Breast epithelium (tissue), 3 donors: ENCODE measurements around the gene IKZF3.

ENCODE experiments used
- CTCF ChIP-seq, 3 donors: fragments of 450-650 bp; IDR thresholded peaks; one replicate each; pipeline ENCODE4 v1.5.1; 2016 to 2017; ENCODE audit warnings: antibody characterized with exemption in 3 of 3, mild to moderate bottlenecking in 3 of 3, moderate library complexity in 3 of 3
- POLR2A ChIP-seq: fragments of 450-650 bp; IDR thresholded peaks from one replicate; pipeline ENCODE4 v1.6.1; 2016; ENCODE audit warnings: antibody characterized with exemption, mild to moderate bottlenecking, moderate library complexity
- POLR2AphosphoS5 ChIP-seq, 3 donors: sonication (generic); formaldehyde crosslinking; IDR thresholded peaks; one replicate each; pipeline ENCODE4 v1.6.1; 2017; ENCODE audit warnings: antibody characterized with exemption in 3 of 3

- TF ChIP-seq POLR2A (no peak), CTCF (IDR thresholded peaks at IDR 0.05) (no peak), POLR2AphosphoS5 (IDR thresholded peaks at IDR 0.05) (no peak)
These were observed 30.1 kb downstream of the IKZF3 start for GRCh38 chr17:39834017-39834416.
